Amniotic epithelial cell (primary cell): ENCODE results near the gene MFAP3.
"Not testable (repeated sequence)": the region's sequence is repeated elsewhere in the genome, so short reads cannot be mapped to it uniquely, and the experiment has no call there.

Experiments
- DNase-seq: peaks from one replicate; pipeline ENCODE4 v3.0.0-alpha.2; 2010; ENCODE audit warnings: low read depth

The MFAP3 gene

GRCh38 chr5:154053468-154053867 is 14.7 kb downstream of the MFAP3 start:
- no peak for DNase-seq

GRCh38 chr5:154055201-154055600 is 16.4 kb downstream of the MFAP3 start:
- no peak for DNase-seq

- peak; percentile 31 for DNase-seq
These were observed 19.6 kb downstream of the MFAP3 start for GRCh38 chr5:154058055-154059038.

- DNase-seq, result no peak
These were observed 20.3 kb downstream of the MFAP3 start for GRCh38 chr5:154059039-154059430.

- DNase-seq, result no peak
These were observed 20.8 kb downstream of the MFAP3 start for GRCh38 chr5:154059583-154059982.

- no peak for DNase-seq
These were observed 21.8 kb downstream of the MFAP3 start for GRCh38 chr5:154060606-154061005.

- no peak for DNase-seq
These were observed 24.6 kb downstream of the MFAP3 start for GRCh38 chr5:154063372-154063771.

GRCh38 chr5:154065971-154066370 is 27.2 kb downstream of the MFAP3 start:
- DNase-seq, result no peak

GRCh38 chr5:154069854-154070253 is 31.1 kb downstream of the MFAP3 start:
- DNase-seq, result not testable (repeated sequence)

- DNase-seq, result no peak
These were observed 33.1 kb downstream of the MFAP3 start for GRCh38 chr5:154071799-154072413.

- peak; percentile 54 for DNase-seq
These were observed 33.8 kb downstream of the MFAP3 start for GRCh38 chr5:154072414-154073171.

GRCh38 chr5:154076240-154076922 is 37.6 kb downstream of the MFAP3 start:
- no peak for DNase-seq

GRCh38 chr5:154077696-154078095 is 38.9 kb downstream of the MFAP3 start:
- peak; percentile 87 for DNase-seq

GRCh38 chr5:154078272-154078671 is 39.5 kb downstream of the MFAP3 start:
- no peak for DNase-seq

- DNase-seq, result no peak
These were observed 42.5 kb downstream of the MFAP3 start for GRCh38 chr5:154081246-154081645.

- no peak for DNase-seq
These were observed 45.4 kb downstream of the MFAP3 start for GRCh38 chr5:154084062-154084639.

- DNase-seq, result no peak
These were observed 47.4 kb downstream of the MFAP3 start for GRCh38 chr5:154086146-154086545.

- no peak for DNase-seq
These were observed 47.9 kb downstream of the MFAP3 start for GRCh38 chr5:154086641-154087040.

- DNase-seq, result peak; percentile 21
These were observed 48.5 kb downstream of the MFAP3 start for GRCh38 chr5:154087260-154087659.

GRCh38 chr5:154088801-154089200 is 50.0 kb downstream of the MFAP3 start:
- no peak for DNase-seq

GRCh38 chr5:154090656-154091055 is 51.9 kb downstream of the MFAP3 start:
- DNase-seq, result no peak
